K562 (cell line): ENCODE data around the gene SPRY4. TPM values are rescaled to one million over a fixed set of nuclear protein-coding genes. Genes with fewer than 3 reads are reported as not detected.

ENCODE experiments used
- ATAC-seq: fragments of 200-7000 bp; cut with Tn5 transposase; 3 replicates; pipeline ENCODE4 v1.9.1; 2020; ENCODE audit warnings: moderate library complexity
- BruUV-seq: library from RNA; stranded (reverse); fragments of 400-500 nt; replicated peaks from 2 replicates; lab custom pipeline; 2021; lab: Mats Ljungman, UMichigan
- CTCF ChIA-PET: fragments of 300-600 bp; formaldehyde crosslinking; extraction: SDS; loops from one replicate; lab custom pipeline; 2021; ENCODE audit warnings: low intra/inter-chr PET ratio; lab: Yijun Ruan, JAX
- POLR2A ChIA-PET: fragments of 300-600, 350-650 bp; sonication (Branson Sonifier 250); formaldehyde crosslinking; extraction: SDS; loops from one replicate; lab custom pipeline; 2021; ENCODE audit warnings: antibody characterized with exemption, inconsistent platforms; lab: Yijun Ruan, JAX
- DNase-seq, 4 experiments: peaks; one replicate each; pipeline versions ENCODE4 v3.0.0 to v3.0.0-alpha.2; 2011 to 2018; ENCODE audit warnings: low spot score in 3 of 4, mixed read lengths in 3 of 4; ENCODE audit errors: extremely low read depth in 1 of 4
- FAIRE-seq: peaks from 2 replicates; lab custom pipeline; 2011; peaks lifted over from hg19 to GRCh38; lab: Jason Lieb, UNC
- H2AFZ ChIP-seq: 2 replicates; pipeline ENCODE4 v1.6.0; 2011; ENCODE audit warnings: low read depth, low read length, control low read depth, inconsistent platforms
- H3K27ac ChIP-seq: fragments of 200-600 bp; 3 replicates; pipeline ENCODE4 v1.8.0; 2011; ENCODE audit warnings: low read depth, mild to moderate bottlenecking, control low read depth, inconsistent platforms, low read length, moderate library complexity, mixed read lengths; ENCODE audit errors: extremely low read depth
- H3K27me3 ChIP-seq, 2 experiments: fragments of 300-600 bp in 1 of 2; 2 replicates in 1 of 2; 3 replicates in 1 of 2; pipeline versions ENCODE4 v1.6.0 to v1.8.0; 2011; ENCODE audit warnings: inconsistent platforms in 2 of 2, low read length in 2 of 2, mild to moderate bottlenecking in 1 of 2, mixed read lengths in 1 of 2, moderate library complexity in 1 of 2; ENCODE audit not compliant: control insufficient read depth in 2 of 2, insufficient read depth in 2 of 2
- H3K36me3 ChIP-seq: fragments of 300-600 bp; 3 replicates; pipeline ENCODE4 v1.8.0; 2011; ENCODE audit warnings: mild to moderate bottlenecking, low read length, inconsistent platforms; ENCODE audit not compliant: control insufficient read depth, insufficient read depth
- H3K4me1 ChIP-seq, 2 experiments: fragments of 200-600 bp in 1 of 2; replicated peaks in 1 of 2; 2 replicates in 1 of 2; 3 replicates in 1 of 2; pipeline versions ENCODE4 v1.5.1 to v1.8.0; 2011; ENCODE audit warnings: inconsistent platforms in 2 of 2, low read length in 2 of 2, mild to moderate bottlenecking in 1 of 2, mixed read lengths in 1 of 2, moderate library complexity in 1 of 2; ENCODE audit not compliant: control insufficient read depth in 2 of 2, insufficient read depth in 2 of 2
- H3K4me2 ChIP-seq: 2 replicates; pipeline ENCODE4 v1.6.1; 2011; ENCODE audit warnings: low read length, control low read depth, inconsistent platforms, mixed read lengths; ENCODE audit not compliant: insufficient read depth
- H3K4me3 ChIP-seq: fragments of 200-600 bp; sonication (generic), shearing (Covaris generic); 2 replicates; pipeline ENCODE4 v1.5.1; 2016; ENCODE audit warnings: control low read depth, inconsistent platforms
- H3K79me2 ChIP-seq: fragments of 200-600 bp; 3 replicates; pipeline ENCODE4 v1.8.0; 2011; ENCODE audit warnings: low read length, inconsistent platforms; ENCODE audit not compliant: control insufficient read depth, insufficient read depth
- H3K9ac ChIP-seq, 2 experiments: 2 replicates each; pipeline versions ENCODE4 v1.6.0 to v1.6.1; 2011; ENCODE audit warnings: low read depth in 2 of 2, low read length in 2 of 2, control low read depth in 1 of 2, inconsistent platforms in 1 of 2, mild to moderate bottlenecking in 1 of 2, mixed read lengths in 1 of 2; ENCODE audit not compliant: insufficient read depth in 1 of 2
- H3K9me1 ChIP-seq: one replicate; pipeline ENCODE4 v1.6.0; 2011; ENCODE audit warnings: inconsistent platforms, mild to moderate bottlenecking, low read length, moderate library complexity; ENCODE audit not compliant: control insufficient read depth, insufficient read depth
- H3K9me3 ChIP-seq: replicated peaks from 2 replicates; pipeline ENCODE4 v1.5.1; 2011; ENCODE audit warnings: low read depth, low read length, inconsistent platforms; ENCODE audit not compliant: control insufficient read depth, insufficient read depth
- H4K20me1 ChIP-seq: replicated peaks from 2 replicates; pipeline ENCODE4 v1.6.1; 2011; ENCODE audit warnings: low read length, inconsistent platforms, mixed read lengths; ENCODE audit not compliant: control insufficient read depth, insufficient read depth
- BCOR ChIP-seq: fragments of 450-650 bp; IDR thresholded peaks from 2 replicates; pipeline ENCODE4 v1.6.1; 2016
- ETS2 ChIP-seq: IDR thresholded peaks from 2 replicates; pipeline ENCODE4 v1.6.1; 2016; ENCODE audit warnings: borderline replicate concordance, missing genetic modification characterization, mild to moderate bottlenecking, moderate library complexity, missing compliant biosample characterization; ENCODE audit not compliant: poor library complexity, severe bottlenecking
- ETV1 ChIP-seq: fragments of 450-650 bp; conservative IDR thresholded peaks from 2 replicates; pipeline ENCODE4 v1.6.1; 2016; ENCODE audit warnings: missing genetic modification characterization, control low read depth, low read depth, missing compliant biosample characterization
- GTF2E2 ChIP-seq: fragments of 200-800 bp; sonication (Bioruptor generic); IDR thresholded peaks from 2 replicates; pipeline ENCODE4 v1.6.1; 2016; ENCODE audit warnings: missing genetic modification characterization, missing compliant biosample characterization
- SETDB1 ChIP-seq: IDR thresholded peaks from one replicate; pipeline ENCODE4 v1.6.1; 2012; ENCODE audit warnings: low read length, control low read depth, inconsistent platforms
- SREBF1 ChIP-seq: fragments of 150-350 bp; IDR thresholded peaks from 2 replicates; pipeline ENCODE4 v1.6.1; 2014; ENCODE audit warnings: antibody characterized with exemption, low read depth, low read length, borderline replicate concordance
- ZNF121 ChIP-seq: sonication (generic); formaldehyde crosslinking; conservative IDR thresholded peaks from 2 replicates; pipeline ENCODE4 v1.8.0; 2022; ENCODE audit warnings: missing genetic modification reagents
- ZNF175 ChIP-seq: fragments of 200-800 bp; sonication (Bioruptor generic); IDR thresholded peaks from 2 replicates; pipeline ENCODE4 v1.6.1; 2016; ENCODE audit warnings: low read depth, mild to moderate bottlenecking, missing genetic modification characterization, missing compliant biosample characterization
- WGBS: fragments of 100-300 bp; shearing (Covaris generic); methylation state at CpG from one replicate; pipeline ENCODE4 v1.1.6; 2016; ENCODE audit warnings: low coverage, mixed read lengths; ENCODE audit not compliant: insufficient coverage; ENCODE audit errors: missing lambda C conversion rate; 5-methylcytosine and 5-hydroxymethylcytosine counted together
- in situ Hi-C: fragments of 300-500 bp; cut with MboI; formaldehyde crosslinking; loops from 4 replicates; pipeline ENCODE4 v1.15.0; 2018; ENCODE audit warnings: inconsistent platforms, mixed read lengths
- intact Hi-C: fragments of 100-400 bp; cut with micrococcal nuclease; formaldehyde crosslinking; loops from 2 replicates; pipeline ENCODE4 v1.14.2; 2022
- polyA plus RNA-seq, 8 experiments: library from polyadenylated mRNA; depleted of rRNA in 4 of 8; stranded (reverse) in 5 of 8; unstranded in 3 of 8; fragments of >200 nt; fragmentation: Nextera tagmentation in 2 of 8; fragmentation: Illumina TruSeq in 1 of 8; extraction: Ambion mirVana in 2 of 8; extraction: Trizol in 1 of 8; gene quantifications; 2 replicates each; pipeline versions ENCODE4 v1.2.1 to v1.2.3, GENCODE V29; 2011 to 2014; ENCODE audit warnings: inconsistent platforms in 1 of 8, missing spikeins in 1 of 8
- total RNA-seq, 7 experiments: library from RNA; depleted of rRNA in 6 of 7; stranded (reverse); fragments of >200 nt in 6 of 7; fragmentation: Illumina TruSeq in 2 of 7; extraction: Trizol in 2 of 7; gene quantifications; 2 replicates each; pipeline versions ENCODE4 v1.2.1 to v1.2.3, GENCODE V29; 2011 to 2021; ENCODE audit warnings: low replicate concordance in 1 of 7

The SPRY4 gene
- total and polyA plus RNA-seq, 9 of the 15 experiments (the other 6 are each of a cell fraction or from before 2014, with no cell fraction given), result 2.6 to 24.2 (median 9.5) TPM

- TF ChIP-seq ETS2 (tag) (no peak), GTF2E2 (tag) (0 out of 2 replicates have a peak, but pooled peaks have one; percentile 46)
Observed at GRCh38 chr5:142364251-142365145, 39.7 kb upstream of the SPRY4 start (continued).

GRCh38 chr5:142363619-142363963, 38.8 kb upstream of the SPRY4 start:
- no peak overlapping the region for H3K27ac ChIP-seq
- no peaks in the 10 kb centered on the region for H4K20me1 ChIP-seq
- H3K27me3 ChIP-seq, result no peaks in the 10 kb centered on the region
- H3K79me2 ChIP-seq, result no peaks in the 10 kb centered on the region
- H3K4me3 ChIP-seq, result no peak overlapping the region
- H3K4me2 ChIP-seq, result no peak overlapping the region
- ATAC-seq (no peak), DNase-seq (no peak), FAIRE-seq (no peak)
- peaks cover 19 to 45% of the 10 kb centered on the region in 2 experiments for H3K4me1 ChIP-seq
- POLR2A ChIA-PET, result interaction anchor here (1.0 to 1.8 kb wide), 2 partner anchors 9 to 14 kb away, joined by 3 to 5 read pairs; no protein-coding TSS in a partner anchor
- no peak overlapping the region for H2AFZ ChIP-seq
- in situ Hi-C loops (no loop called here), intact Hi-C loops (loop anchor here (5.0 kb wide), 1 partner anchor 84 kb away; no protein-coding TSS in a partner anchor)
- no peaks in the 10 kb centered on the region for H3K36me3 ChIP-seq
- CTCF ChIA-PET, result interaction anchor here (0.6 kb wide), 1 partner anchor 181 kb away, joined by 3 read pairs; no protein-coding TSS in a partner anchor
- TF ChIP-seq ZNF175 (CRISPR knock-in tag) (0 out of 2 replicates have a peak, but pooled peaks have one; percentile 35), BCOR (peak; percentile 27; the same call in 1 of the 2 replicates), ZNF121 (CRISPR knock-in tag) (peak; percentile 75), ETV1 (tag) (0 out of 2 replicates have a peak, but pooled peaks have one; percentile 34), SREBF1 (no peak), SETDB1 (no peak)
- H3K9ac ChIP-seq, result no peak overlapping the region
- no peaks in the 10 kb centered on the region for H3K9me3 ChIP-seq
- H3K9me1 ChIP-seq, result no peaks in the 10 kb centered on the region
- 95% methylated on average over 5 of the region's 5 CpGs for WGBS
- no TSS peak for BruUV-seq
